SK-N-SH treated with all-trans-retinoic acid at 6 μM for 48 hours (cell line): ENCODE results near the gene COL24A1.

ENCODE experiments used
- ATAC-seq: fragments of 200-7000 bp; cut with Tn5 transposase; 3 replicates; pipeline ENCODE4 v1.9.1; 2020; ENCODE audit warnings: mild to moderate bottlenecking, moderate library complexity
- ARNTL ChIP-seq: fragments of 450-650 bp; formaldehyde crosslinking; IDR thresholded peaks from 2 replicates; pipeline ENCODE4 v1.5.0; 2020; ENCODE audit warnings: low read depth, mild to moderate bottlenecking, moderate library complexity, borderline replicate concordance
- BACH2 ChIP-seq: fragments of 250-450 bp; sonication (Bioruptor Pico); IDR thresholded peaks from 2 replicates; pipeline ENCODE4 v1.9.0; 2021; ENCODE audit warnings: mild to moderate bottlenecking, borderline replicate concordance
- CSDC2 ChIP-seq: fragments of 250-450 bp; sonication (Bioruptor Pico); IDR thresholded peaks from 2 replicates; pipeline ENCODE4 v1.5.0; 2020; ENCODE audit warnings: mild to moderate bottlenecking, moderate library complexity
- CSRNP3 ChIP-seq: fragments of 250-450 bp; sonication (Bioruptor Pico); IDR thresholded peaks from 2 replicates; pipeline ENCODE4 v1.5.1; 2021; ENCODE audit warnings: mild to moderate bottlenecking, moderate library complexity
- ESRRG ChIP-seq: fragments of 250-450 bp; sonication (Bioruptor Pico); IDR thresholded peaks from 2 replicates; pipeline ENCODE4 v1.6.1; 2021; ENCODE audit warnings: mild to moderate bottlenecking
- GLIS3 ChIP-seq: fragments of 250-450 bp; sonication (Bioruptor Pico); IDR thresholded peaks from 2 replicates; pipeline ENCODE4 v1.5.0; 2020; ENCODE audit warnings: mild to moderate bottlenecking, moderate library complexity
- OSR1 ChIP-seq: fragments of 250-450 bp; sonication (Bioruptor Pico); IDR thresholded peaks from 2 replicates; pipeline ENCODE4 v1.8.0; 2022; ENCODE audit warnings: moderate library complexity, mild to moderate bottlenecking, inconsistent platforms
- PPARA ChIP-seq: fragments of 250-450 bp; sonication (Bioruptor Pico); IDR thresholded peaks from 2 replicates; pipeline ENCODE4 v1.5.0; 2020; ENCODE audit warnings: mild to moderate bottlenecking, borderline replicate concordance
- RARB ChIP-seq: fragments of 250-450 bp; sonication (Bioruptor Pico); IDR thresholded peaks from 2 replicates; pipeline ENCODE4 v1.8.0; 2021; ENCODE audit warnings: mild to moderate bottlenecking, moderate library complexity
- SNAI2 ChIP-seq: fragments of 250-450 bp; sonication (Bioruptor Pico); IDR thresholded peaks from 2 replicates; pipeline ENCODE4 v1.5.0; 2020; ENCODE audit warnings: mild to moderate bottlenecking, moderate library complexity
- TCF4 ChIP-seq: fragments of 250-450 bp; sonication (Bioruptor Pico); IDR thresholded peaks from 2 replicates; pipeline ENCODE4 v1.8.0; 2021; ENCODE audit warnings: mild to moderate bottlenecking, moderate library complexity, borderline replicate concordance
- TOX ChIP-seq: fragments of 250-450 bp; sonication (Bioruptor Pico); IDR thresholded peaks from 2 replicates; pipeline ENCODE4 v1.8.0; 2021; ENCODE audit warnings: mild to moderate bottlenecking, moderate library complexity, borderline replicate concordance
- ZC3H10 ChIP-seq: fragments of 250-450 bp; sonication (Bioruptor Pico); IDR thresholded peaks from 2 replicates; pipeline ENCODE4 v1.5.1; 2021; ENCODE audit warnings: mild to moderate bottlenecking, moderate library complexity
- ZFP3 ChIP-seq: fragments of 250-450 bp; sonication (Bioruptor Pico); IDR thresholded peaks from 2 replicates; pipeline ENCODE4 v1.5.0; 2020; ENCODE audit warnings: mild to moderate bottlenecking, moderate library complexity
- ZFP30 ChIP-seq: fragments of 450-650 bp; formaldehyde crosslinking; IDR thresholded peaks from 2 replicates; pipeline ENCODE4 v1.5.0; 2022; ENCODE audit warnings: mild to moderate bottlenecking, moderate library complexity
- ZNF565 ChIP-seq: fragments of 450-650 bp; formaldehyde crosslinking; conservative IDR thresholded peaks from 2 replicates; pipeline ENCODE4 v1.5.0; 2020; ENCODE audit warnings: low read depth, mild to moderate bottlenecking, moderate library complexity
- ZNF70 ChIP-seq: fragments of 450-650 bp; formaldehyde crosslinking; IDR thresholded peaks from 2 replicates; pipeline ENCODE4 v1.5.0; 2020; ENCODE audit warnings: mild to moderate bottlenecking, moderate library complexity
- TF ChIP-seq, protein P1 (sequence below): fragments of 250-450 bp; sonication (Bioruptor Pico); IDR thresholded peaks from 2 replicates; pipeline ENCODE4 v1.5.0; 2020; ENCODE audit warnings: mild to moderate bottlenecking, moderate library complexity
- TF ChIP-seq, protein P2 (sequence below): fragments of 250-450 bp; sonication (Bioruptor Pico); IDR thresholded peaks from 2 replicates; pipeline ENCODE4 v1.8.0; 2021; ENCODE audit warnings: low read depth, mild to moderate bottlenecking, moderate library complexity, borderline replicate concordance
- TF ChIP-seq, protein P3 (sequence below): fragments of 250-450 bp; sonication (Bioruptor Pico); IDR thresholded peaks from 2 replicates; pipeline ENCODE4 v1.5.1; 2020; ENCODE audit warnings: low read depth, mild to moderate bottlenecking, moderate library complexity

Gene COL24A1

DNA sequence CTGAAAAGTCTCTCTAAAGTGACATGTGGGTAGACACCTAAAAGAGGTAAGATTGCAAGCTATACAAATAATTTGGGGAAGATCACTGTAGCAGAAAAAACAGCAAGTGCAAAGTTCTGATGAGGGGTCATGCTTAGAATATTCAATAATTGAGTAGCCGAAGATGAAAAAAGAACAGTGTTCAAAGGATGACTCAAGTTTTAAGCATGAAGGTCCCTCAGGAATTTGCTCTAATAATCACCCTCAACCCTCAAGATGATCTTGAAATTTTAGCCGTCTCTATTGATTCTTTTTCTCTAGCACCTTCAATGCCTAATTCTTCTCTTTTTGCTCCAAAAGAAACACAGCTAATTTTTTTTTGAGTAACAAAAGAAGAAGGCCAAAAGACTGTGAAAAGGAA lies 257.7 kb downstream of the COL24A1 start:
- TF ChIP-seq RARB (CRISPR knock-in tag) (no peak), ARNTL (CRISPR knock-in tag) (no peak), TCF4 (no peak), CSDC2 (CRISPR knock-in tag) (no peak), ESRRG (CRISPR knock-in tag) (no peak), ZNF70 (CRISPR knock-in tag) (no peak), BACH2 (CRISPR knock-in tag) (no peak)
- ATAC-seq: no peak

DNA sequence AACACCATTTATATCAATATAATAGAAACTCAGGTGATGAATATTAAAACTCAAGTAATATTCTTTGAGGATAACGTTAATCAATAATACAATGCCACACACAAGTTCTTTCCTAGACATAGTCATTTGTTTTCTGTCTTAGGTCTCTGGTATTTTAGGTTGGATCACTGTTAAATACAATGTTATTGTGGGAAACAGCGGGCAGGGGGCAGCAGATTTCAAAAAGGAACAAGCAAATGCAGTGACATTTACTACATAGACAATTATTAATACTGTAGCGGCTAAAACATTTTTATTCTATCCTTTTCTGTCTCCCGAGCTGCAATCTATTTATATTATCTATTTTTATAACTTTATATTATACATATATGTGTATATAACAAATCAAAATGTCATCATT lies 261.9 kb downstream of the COL24A1 start:
- ATAC-seq: peak; percentile 82
- TF ChIP-seq ZC3H10 (CRISPR knock-in tag) (no peak), PPARA (no peak), ZFP30 (CRISPR knock-in tag) (no peak), CSRNP3 (CRISPR knock-in tag) (no peak), ESRRG (CRISPR knock-in tag) (no peak), TCF4 (no peak), ZNF70 (CRISPR knock-in tag) (no peak), ZNF565 (CRISPR knock-in tag) (no peak), GLIS3 (CRISPR knock-in tag) (no peak), RARB (CRISPR knock-in tag) (no peak), CSDC2 (CRISPR knock-in tag) (no peak), TOX (CRISPR knock-in tag) (no peak), ARNTL (CRISPR knock-in tag) (no peak), OSR1 (CRISPR knock-in tag) (no peak)
- TF ChIP-seq, protein P1, sequence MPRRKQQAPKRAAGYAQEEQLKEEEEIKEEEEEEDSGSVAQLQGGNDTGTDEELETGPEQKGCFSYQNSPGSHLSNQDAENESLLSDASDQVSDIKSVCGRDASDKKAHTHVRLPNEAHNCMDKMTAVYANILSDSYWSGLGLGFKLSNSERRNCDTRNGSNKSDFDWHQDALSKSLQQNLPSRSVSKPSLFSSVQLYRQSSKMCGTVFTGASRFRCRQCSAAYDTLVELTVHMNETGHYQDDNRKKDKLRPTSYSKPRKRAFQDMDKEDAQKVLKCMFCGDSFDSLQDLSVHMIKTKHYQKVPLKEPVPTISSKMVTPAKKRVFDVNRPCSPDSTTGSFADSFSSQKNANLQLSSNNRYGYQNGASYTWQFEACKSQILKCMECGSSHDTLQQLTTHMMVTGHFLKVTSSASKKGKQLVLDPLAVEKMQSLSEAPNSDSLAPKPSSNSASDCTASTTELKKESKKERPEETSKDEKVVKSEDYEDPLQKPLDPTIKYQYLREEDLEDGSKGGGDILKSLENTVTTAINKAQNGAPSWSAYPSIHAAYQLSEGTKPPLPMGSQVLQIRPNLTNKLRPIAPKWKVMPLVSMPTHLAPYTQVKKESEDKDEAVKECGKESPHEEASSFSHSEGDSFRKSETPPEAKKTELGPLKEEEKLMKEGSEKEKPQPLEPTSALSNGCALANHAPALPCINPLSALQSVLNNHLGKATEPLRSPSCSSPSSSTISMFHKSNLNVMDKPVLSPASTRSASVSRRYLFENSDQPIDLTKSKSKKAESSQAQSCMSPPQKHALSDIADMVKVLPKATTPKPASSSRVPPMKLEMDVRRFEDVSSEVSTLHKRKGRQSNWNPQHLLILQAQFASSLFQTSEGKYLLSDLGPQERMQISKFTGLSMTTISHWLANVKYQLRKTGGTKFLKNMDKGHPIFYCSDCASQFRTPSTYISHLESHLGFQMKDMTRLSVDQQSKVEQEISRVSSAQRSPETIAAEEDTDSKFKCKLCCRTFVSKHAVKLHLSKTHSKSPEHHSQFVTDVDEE (CRISPR knock-in tag): no peak
- TF ChIP-seq, protein P2, sequence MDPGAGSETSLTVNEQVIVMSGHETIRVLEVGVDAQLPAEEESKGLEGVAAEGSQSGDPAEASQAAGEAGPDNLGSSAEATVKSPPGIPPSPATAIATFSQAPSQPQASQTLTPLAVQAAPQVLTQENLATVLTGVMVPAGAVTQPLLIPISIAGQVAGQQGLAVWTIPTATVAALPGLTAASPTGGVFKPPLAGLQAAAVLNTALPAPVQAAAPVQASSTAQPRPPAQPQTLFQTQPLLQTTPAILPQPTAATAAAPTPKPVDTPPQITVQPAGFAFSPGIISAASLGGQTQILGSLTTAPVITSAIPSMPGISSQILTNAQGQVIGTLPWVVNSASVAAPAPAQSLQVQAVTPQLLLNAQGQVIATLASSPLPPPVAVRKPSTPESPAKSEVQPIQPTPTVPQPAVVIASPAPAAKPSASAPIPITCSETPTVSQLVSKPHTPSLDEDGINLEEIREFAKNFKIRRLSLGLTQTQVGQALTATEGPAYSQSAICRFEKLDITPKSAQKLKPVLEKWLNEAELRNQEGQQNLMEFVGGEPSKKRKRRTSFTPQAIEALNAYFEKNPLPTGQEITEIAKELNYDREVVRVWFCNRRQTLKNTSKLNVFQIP (CRISPR knock-in tag): no peak
- TF ChIP-seq, protein P3, sequence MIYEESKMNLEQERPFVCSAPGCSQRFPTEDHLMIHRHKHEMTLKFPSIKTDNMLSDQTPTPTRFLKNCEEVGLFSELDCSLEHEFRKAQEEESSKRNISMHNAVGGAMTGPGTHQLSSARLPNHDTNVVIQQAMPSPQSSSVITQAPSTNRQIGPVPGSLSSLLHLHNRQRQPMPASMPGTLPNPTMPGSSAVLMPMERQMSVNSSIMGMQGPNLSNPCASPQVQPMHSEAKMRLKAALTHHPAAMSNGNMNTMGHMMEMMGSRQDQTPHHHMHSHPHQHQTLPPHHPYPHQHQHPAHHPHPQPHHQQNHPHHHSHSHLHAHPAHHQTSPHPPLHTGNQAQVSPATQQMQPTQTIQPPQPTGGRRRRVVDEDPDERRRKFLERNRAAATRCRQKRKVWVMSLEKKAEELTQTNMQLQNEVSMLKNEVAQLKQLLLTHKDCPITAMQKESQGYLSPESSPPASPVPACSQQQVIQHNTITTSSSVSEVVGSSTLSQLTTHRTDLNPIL (CRISPR knock-in tag): no peak

GRCh38 chr1:85892366-85892765 lies 264.2 kb downstream of the COL24A1 start:
- no peak for ATAC-seq
- no peak for TF ChIP-seq ZFP3 (CRISPR knock-in tag)
- TF ChIP-seq, protein P1 (CRISPR knock-in tag): no peak
- TF ChIP-seq ZFP30 (CRISPR knock-in tag): no peak
- no peak for TF ChIP-seq SNAI2 (CRISPR knock-in tag)
- no peak for TF ChIP-seq CSRNP3 (CRISPR knock-in tag)
- no peak for TF ChIP-seq OSR1 (CRISPR knock-in tag)
